PC-3 (cell line): ENCODE measurements around the gene KIF2A.

Experiments used
- CTCF ChIP-seq: fragments of 300-600 bp; sonication (generic); conservative IDR thresholded peaks from 2 replicates; pipeline ENCODE4 v1.5.1; 2017; ENCODE audit warnings: antibody characterized with exemption, low read depth, mild to moderate bottlenecking, low read length
- EZH2 ChIP-seq: fragments of 300-600 bp; sonication (generic); IDR thresholded peaks from one replicate; pipeline ENCODE4 v1.6.1; 2017; ENCODE audit warnings: antibody characterized with exemption, mild to moderate bottlenecking, low read length; ENCODE audit not compliant: unreplicated experiment
- EZH2phosphoT487 ChIP-seq: fragments of 300-600 bp; sonication (generic); IDR thresholded peaks from 2 replicates; pipeline ENCODE4 v1.6.1; 2018; ENCODE audit warnings: mild to moderate bottlenecking, antibody characterized with exemption, low read length, borderline replicate concordance

- TF ChIP-seq CTCF (no peak), EZH2 (no peak), EZH2phosphoT487 (no peak)
Measured at GRCh38 chr5:62308439-62308838, 2.4 kb downstream of the KIF2A start.
